Chondrocyte (in vitro differentiated cells): Measurements from ENCODE around the gene SERHL2. TPM values are rescaled to one million over a fixed set of nuclear protein-coding genes. Genes with fewer than 3 reads are reported as not detected.
"Not testable (repeated sequence)": the region's sequence is repeated elsewhere in the genome, so short reads cannot be mapped to it uniquely, and the experiment has no call there.

Source experiments
- DNase-seq: peaks from one replicate; pipeline ENCODE4 v3.0.0; 2021; ENCODE audit warnings: mixed read lengths, low spot score
- H3K27ac Mint-ChIP-seq: one replicate; pipeline ENCODE4 v1.8.0; 2021; ENCODE audit warnings: mild to moderate bottlenecking, moderate library complexity, mixed read lengths; ENCODE audit not compliant: unreplicated experiment
- H3K27me3 Mint-ChIP-seq: 2 replicates; pipeline ENCODE4 v1.8.0; 2021; ENCODE audit warnings: low read depth, mixed read lengths
- H3K36me3 Mint-ChIP-seq: 2 replicates; pipeline ENCODE4 v1.8.0; 2021; ENCODE audit warnings: low read depth, mixed read lengths
- H3K4me1 Mint-ChIP-seq: 2 replicates; pipeline ENCODE4 v1.8.0; 2021; ENCODE audit warnings: low read depth, mild to moderate bottlenecking, mixed read lengths
- H3K4me3 Mint-ChIP-seq: one replicate; pipeline ENCODE4 v1.8.0; 2021; ENCODE audit warnings: mild to moderate bottlenecking, moderate library complexity, mixed read lengths; ENCODE audit not compliant: unreplicated experiment
- H3K9me3 Mint-ChIP-seq: 2 replicates; pipeline ENCODE4 v1.8.0; 2021; ENCODE audit warnings: low read depth, mixed read lengths
- total RNA-seq: library from RNA; stranded (reverse); gene quantifications from 3 replicates; pipeline ENCODE4 v1.2.1, GENCODE V29; 2021
- TF ChIP-seq, protein P1 (sequence below): fragments of 200-600 bp; sonication (generic); IDR thresholded peaks from 2 replicates; pipeline ENCODE4 v1.5.0; 2021; ENCODE audit warnings: antibody characterized with exemption, mild to moderate bottlenecking, moderate library complexity

Gene SERHL2
- total RNA-seq, 1 donor from 2014 or later: 3.5 TPM

DNA sequence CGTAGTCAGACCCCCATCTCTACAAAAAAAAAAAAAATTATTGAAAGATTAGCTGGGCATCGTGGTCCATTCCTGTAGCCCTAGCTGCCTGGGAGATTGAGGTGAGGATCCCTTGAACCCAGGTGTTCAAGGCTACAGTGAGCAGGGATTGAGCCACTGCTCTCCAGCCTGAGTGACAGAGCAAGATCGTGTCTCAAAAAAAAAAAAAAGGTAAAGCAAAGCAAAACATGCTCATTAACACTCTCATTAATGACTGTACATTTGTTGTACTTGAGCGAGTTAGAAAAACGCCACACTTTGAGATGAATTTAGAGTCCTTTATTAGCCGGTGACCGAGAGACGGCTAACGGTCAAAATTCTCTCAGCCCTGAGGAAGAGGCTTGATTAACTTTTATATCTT, 6.2 kb upstream of the SERHL2 start:
- TF ChIP-seq, protein P1, sequence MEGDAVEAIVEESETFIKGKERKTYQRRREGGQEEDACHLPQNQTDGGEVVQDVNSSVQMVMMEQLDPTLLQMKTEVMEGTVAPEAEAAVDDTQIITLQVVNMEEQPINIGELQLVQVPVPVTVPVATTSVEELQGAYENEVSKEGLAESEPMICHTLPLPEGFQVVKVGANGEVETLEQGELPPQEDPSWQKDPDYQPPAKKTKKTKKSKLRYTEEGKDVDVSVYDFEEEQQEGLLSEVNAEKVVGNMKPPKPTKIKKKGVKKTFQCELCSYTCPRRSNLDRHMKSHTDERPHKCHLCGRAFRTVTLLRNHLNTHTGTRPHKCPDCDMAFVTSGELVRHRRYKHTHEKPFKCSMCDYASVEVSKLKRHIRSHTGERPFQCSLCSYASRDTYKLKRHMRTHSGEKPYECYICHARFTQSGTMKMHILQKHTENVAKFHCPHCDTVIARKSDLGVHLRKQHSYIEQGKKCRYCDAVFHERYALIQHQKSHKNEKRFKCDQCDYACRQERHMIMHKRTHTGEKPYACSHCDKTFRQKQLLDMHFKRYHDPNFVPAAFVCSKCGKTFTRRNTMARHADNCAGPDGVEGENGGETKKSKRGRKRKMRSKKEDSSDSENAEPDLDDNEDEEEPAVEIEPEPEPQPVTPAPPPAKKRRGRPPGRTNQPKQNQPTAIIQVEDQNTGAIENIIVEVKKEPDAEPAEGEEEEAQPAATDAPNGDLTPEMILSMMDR: no peak
- Mint-ChIP-seq H3K4me3 (no peak overlapping the region), H3K27ac (no peak overlapping the region), H3K9me3 (no peaks in the 10 kb centered on the region), H3K4me1 (no peaks in the 10 kb centered on the region), H3K27me3 (peaks cover 5% of the 10 kb centered on the region), H3K36me3 (no peaks in the 10 kb centered on the region)
- DNase-seq: no peak

DNA sequence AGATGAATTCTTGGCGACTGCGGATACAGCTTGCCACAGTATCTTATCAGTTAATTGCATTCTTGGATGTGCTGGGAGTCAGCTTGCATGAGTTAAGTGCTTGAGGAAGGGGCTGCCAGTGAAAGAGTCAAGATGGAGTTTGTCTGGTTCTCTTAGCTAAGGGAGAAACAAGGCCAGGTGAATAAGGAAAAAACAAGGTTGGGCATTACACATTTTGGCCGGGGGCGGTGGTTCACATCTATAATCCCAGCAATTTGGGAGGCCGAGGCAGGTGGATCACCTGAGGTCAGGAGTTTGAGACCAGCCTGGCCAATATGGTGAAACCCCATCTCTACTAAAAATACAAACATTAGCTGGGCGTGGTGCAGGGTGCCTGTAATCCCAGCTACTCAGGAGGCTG, 5.6 kb upstream of the SERHL2 start:
- not testable (repeated sequence) for H3K36me3 Mint-ChIP-seq, H3K27ac Mint-ChIP-seq, H3K27me3 Mint-ChIP-seq

DNA sequence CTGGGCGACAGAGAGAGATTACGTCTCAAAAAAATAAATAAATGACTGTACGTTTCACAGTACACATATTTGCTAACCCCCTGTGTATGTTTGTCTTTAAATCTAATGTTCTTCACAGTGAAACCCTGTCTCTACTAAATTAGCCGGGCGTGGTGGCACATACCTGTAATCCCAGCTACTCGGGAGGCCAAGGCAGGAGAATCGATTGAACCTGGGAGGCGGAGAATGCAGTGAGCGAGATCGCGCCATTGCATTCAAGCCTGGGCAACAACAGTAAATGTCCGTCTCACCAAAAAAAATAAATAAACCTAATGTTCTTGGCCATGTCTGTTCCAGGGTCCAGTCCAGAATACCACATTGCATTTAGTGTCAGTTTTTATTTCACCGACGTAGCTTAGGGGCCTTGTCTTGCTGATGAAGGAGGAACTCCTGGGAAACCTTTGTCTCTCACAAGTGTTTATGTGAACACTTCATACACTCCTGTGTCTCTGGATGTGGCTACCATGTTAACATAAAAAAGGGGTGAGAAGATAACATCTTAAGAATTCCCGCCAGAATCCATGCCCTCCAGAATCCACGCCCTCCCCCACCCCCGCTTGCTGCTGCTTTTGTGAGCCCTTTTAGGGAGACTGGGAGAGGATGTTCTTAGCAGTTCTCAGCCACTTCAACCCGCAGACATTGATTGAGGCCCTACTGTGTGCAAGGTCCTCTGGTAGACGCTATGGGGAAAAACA, 5.0 kb upstream of the SERHL2 start:
- Mint-ChIP-seq H3K27me3 (peaks cover 5% of the 10 kb centered on the region), H3K27ac (no peak overlapping the region), H3K9me3 (no peaks in the 10 kb centered on the region), H3K36me3 (no peaks in the 10 kb centered on the region), H3K4me1 (peaks cover under 1% of the 10 kb centered on the region), H3K4me3 (no peak overlapping the region)
- TF ChIP-seq, protein P1: no peak
- no peak for DNase-seq

More for the DNA sequence above, 5.6 kb upstream of the SERHL2 start:
- not testable (repeated sequence) for DNase-seq, H3K4me1 Mint-ChIP-seq, H3K9me3 Mint-ChIP-seq, H3K4me3 Mint-ChIP-seq

DNA sequence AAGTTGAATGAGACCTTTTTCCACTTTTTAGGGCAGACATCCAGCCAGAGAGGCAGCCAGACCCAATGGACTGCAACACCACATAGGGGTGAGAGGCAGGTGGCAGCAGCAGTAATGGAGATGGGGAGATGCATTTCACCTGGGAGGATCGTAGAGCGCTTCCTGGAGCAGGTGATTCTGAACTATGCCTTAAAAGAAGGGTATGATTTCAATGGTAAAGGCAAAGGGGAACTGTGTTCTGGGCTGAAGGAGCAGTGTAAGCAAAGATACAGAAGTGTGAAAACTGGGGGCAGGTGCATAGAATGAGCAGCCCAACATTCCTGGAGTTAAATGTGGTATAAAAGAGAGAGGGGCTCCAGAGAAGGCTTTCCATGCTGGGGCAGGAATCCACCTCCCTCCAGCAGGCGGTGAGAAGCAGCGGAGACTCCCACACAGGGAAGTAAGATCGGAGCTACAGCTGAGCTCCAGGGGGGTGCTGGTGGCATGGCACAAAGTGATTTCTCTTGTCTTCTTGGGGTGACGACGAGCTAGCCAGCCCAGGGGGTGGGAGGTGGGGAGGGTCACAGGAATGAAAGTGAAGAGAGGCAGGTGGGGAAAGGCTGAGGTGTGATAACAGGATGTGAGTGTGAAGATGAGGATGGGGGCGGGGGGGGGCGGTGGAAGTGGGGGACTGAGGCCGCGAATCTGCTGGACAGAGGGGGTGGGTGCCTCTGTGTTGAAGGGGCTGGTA, 4.3 kb upstream of the SERHL2 start:
- no peak for DNase-seq
- no peak overlapping the region for H3K4me3 Mint-ChIP-seq
- peaks cover 3% of the 10 kb centered on the region for H3K4me1 Mint-ChIP-seq
- TF ChIP-seq, protein P1: no peak
- H3K27me3 Mint-ChIP-seq: peaks cover 5% of the 10 kb centered on the region
- H3K36me3 Mint-ChIP-seq: no peaks in the 10 kb centered on the region
- no peak overlapping the region for H3K27ac Mint-ChIP-seq
- H3K9me3 Mint-ChIP-seq: no peaks in the 10 kb centered on the region

DNA sequence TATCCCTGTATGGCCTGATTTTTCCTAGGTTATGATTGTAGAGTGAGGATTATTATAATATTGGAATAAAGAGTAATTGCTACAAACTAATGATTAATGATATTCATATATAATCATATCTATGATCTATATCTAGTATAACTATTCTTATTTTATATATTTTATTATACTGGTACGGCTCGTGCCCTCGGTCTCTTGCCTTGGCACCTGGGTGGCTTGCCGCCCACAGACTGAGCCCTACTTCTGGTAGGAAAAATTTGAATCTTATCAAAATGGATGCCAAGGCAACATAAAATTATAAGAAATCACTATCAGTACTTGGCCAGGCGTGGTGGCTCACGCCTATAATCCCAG, 1.5 kb upstream of the SERHL2 start:
- not testable (repeated sequence) for H3K27me3 Mint-ChIP-seq, H3K36me3 Mint-ChIP-seq, H3K27ac Mint-ChIP-seq, H3K4me3 Mint-ChIP-seq, DNase-seq, H3K9me3 Mint-ChIP-seq, H3K4me1 Mint-ChIP-seq
- TF ChIP-seq, protein P1: peak; percentile 57

DNA sequence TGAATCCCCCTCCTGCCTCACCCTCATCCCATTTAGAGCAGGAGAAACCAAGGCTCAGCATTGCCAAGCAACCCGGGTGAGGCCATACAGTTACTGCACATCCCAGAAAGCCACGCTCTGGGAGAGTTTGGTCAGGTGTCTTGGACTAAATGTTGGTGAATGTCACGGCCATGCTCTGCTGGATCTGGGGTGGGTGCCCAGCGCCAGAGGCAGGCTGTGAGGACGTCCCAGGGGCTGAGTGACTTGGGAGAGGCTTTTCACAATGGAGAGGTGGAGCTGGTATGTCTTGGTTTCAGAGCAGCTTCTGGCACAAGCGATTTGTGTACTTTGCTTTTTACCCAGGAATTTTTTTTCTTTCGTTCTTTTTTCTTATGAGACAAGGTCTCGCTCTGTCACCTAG, 6.6 kb downstream of the SERHL2 start:
- no peaks in the 10 kb centered on the region for H3K9me3 Mint-ChIP-seq
- H3K4me1 Mint-ChIP-seq: no peaks in the 10 kb centered on the region
- H3K36me3 Mint-ChIP-seq: no peaks in the 10 kb centered on the region
- no peak overlapping the region for H3K4me3 Mint-ChIP-seq
- H3K27ac Mint-ChIP-seq: no peak overlapping the region
- H3K27me3 Mint-ChIP-seq: no peaks in the 10 kb centered on the region
- TF ChIP-seq, protein P1: no peak
- no peak for DNase-seq
